ENCODE data around the gene STRA8.

DNA sequence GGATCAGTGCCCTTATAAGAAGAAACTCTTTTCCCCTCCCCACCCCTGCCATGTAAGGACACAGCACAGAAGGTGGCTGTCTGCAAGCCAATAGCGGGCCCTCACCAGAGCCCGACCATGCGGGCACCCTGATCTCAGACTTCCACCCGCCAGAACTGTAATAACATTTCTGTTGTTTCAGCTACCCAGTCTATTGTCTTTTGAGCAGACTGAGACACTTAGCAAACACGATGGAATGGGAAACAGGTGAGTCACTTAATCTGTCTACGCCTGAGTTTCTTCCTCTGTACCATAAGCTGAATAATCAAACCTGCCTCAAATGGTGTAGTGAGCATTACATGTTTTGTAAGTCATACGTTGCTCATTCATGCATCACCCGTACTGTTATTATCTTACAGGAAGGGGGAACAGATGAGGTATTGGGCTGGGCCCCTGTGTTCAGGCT is 58.2 kb downstream of the STRA8 start:
- no peak for TF ChIP-seq CTCF (IDR thresholded peaks at IDR 0.05; ENCODE audit: low read length)
- no peak for TF ChIP-seq EZH2 (IDR thresholded peaks at IDR 0.05; ENCODE audit: borderline replicate concordance, low read length)

Measured in OCI-LY1 (cell line).